GM12878 (cell line): ENCODE results near the gene KLHL22.

Experiments used
- NBN ChIP-seq: fragments of 450-650 bp; IDR thresholded peaks from 2 replicates; pipeline ENCODE4 v1.6.1; 2016
- POLR2A ChIP-seq: IDR thresholded peaks from 2 replicates; pipeline ENCODE4 v1.6.1; 2011; ENCODE audit warnings: low read depth, mild to moderate bottlenecking, low read length
- RBBP5 ChIP-seq: fragments of 200-600 bp; sonication (generic); conservative IDR thresholded peaks from 2 replicates; pipeline ENCODE4 v1.6.1; 2016
- RFX5 ChIP-seq: IDR thresholded peaks from 2 replicates; pipeline ENCODE4 v1.6.1; 2011; ENCODE audit warnings: low read depth, low read length, improper control_type of control experiment
- TF ChIP-seq, protein P1 (sequence below), 3 experiments: IDR thresholded peaks in 2 of 3; conservative IDR thresholded peaks in 1 of 3; 2 replicates each; pipeline ENCODE4 v1.5.1; 2011; ENCODE audit warnings: low read depth in 3 of 3, low read length in 3 of 3, mild to moderate bottlenecking in 3 of 3, control low read depth in 2 of 3, moderate library complexity in 2 of 3, inconsistent platforms in 1 of 3, mixed read lengths in 1 of 3; ENCODE audit not compliant: control insufficient read depth in 2 of 3, insufficient read depth in 1 of 3; ENCODE audit errors: extremely low read depth in 1 of 3

DNA sequence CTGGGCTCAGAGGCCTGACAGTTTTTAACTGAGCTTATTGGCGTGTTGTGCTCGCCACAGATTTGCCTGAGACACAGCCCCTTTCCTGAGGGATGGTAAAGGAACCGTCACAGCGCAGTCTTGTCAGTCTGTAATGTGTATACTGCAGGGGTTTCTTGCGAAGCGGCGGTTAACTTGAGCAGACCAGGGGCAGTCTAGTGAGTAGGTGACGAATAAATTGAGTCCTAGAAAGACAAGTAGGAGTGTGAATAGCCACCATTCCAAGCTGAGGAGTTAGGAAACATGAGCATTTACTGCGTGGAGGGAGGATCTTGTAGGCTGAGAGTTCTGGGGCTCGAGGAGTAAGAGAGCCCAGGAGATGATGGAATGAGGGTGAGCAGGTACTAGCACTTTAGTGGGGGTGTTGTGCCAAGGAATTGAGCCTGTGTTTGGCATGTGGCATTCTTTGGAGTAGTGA, 13.2 kb upstream of the KLHL22 start:
- TF ChIP-seq, protein P1, sequence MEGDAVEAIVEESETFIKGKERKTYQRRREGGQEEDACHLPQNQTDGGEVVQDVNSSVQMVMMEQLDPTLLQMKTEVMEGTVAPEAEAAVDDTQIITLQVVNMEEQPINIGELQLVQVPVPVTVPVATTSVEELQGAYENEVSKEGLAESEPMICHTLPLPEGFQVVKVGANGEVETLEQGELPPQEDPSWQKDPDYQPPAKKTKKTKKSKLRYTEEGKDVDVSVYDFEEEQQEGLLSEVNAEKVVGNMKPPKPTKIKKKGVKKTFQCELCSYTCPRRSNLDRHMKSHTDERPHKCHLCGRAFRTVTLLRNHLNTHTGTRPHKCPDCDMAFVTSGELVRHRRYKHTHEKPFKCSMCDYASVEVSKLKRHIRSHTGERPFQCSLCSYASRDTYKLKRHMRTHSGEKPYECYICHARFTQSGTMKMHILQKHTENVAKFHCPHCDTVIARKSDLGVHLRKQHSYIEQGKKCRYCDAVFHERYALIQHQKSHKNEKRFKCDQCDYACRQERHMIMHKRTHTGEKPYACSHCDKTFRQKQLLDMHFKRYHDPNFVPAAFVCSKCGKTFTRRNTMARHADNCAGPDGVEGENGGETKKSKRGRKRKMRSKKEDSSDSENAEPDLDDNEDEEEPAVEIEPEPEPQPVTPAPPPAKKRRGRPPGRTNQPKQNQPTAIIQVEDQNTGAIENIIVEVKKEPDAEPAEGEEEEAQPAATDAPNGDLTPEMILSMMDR (IDR thresholded peaks at IDR 0.05 in 2 of 3, conservative IDR thresholded peaks at IDR 0.05 in 1 of 3; ENCODE audit: control insufficient read depth in 2 of 3, extremely low read depth in 1 of 3, insufficient read depth in 1 of 3, low read depth in 3 of 3, low read length in 3 of 3) = no peak
- no peak for TF ChIP-seq NBN
- TF ChIP-seq POLR2A = no peak
- no peak for TF ChIP-seq RFX5
- no peak for TF ChIP-seq RBBP5
